WTC11 (cell line): ENCODE data around the gene EIF3A.
"Not testable (repeated sequence)": the region's sequence is repeated elsewhere in the genome, so short reads cannot be mapped to it uniquely, and the experiment has no call there.

Experiments
- FOXK1 ChIP-seq: sonication (generic); formaldehyde crosslinking; IDR thresholded peaks from 2 replicates; pipeline ENCODE4 v1.8.0; 2022; ENCODE audit warnings: mild to moderate bottlenecking, moderate library complexity, missing genetic modification reagents
- GABPB1 ChIP-seq: sonication (generic); formaldehyde crosslinking; IDR thresholded peaks from 2 replicates; pipeline ENCODE4 v1.8.1; 2023; ENCODE audit warnings: mild to moderate bottlenecking, missing genetic modification reagents
- JUN ChIP-seq: sonication (generic); formaldehyde crosslinking; IDR thresholded peaks from 2 replicates; pipeline ENCODE4 v1.8.0; 2023; ENCODE audit warnings: mild to moderate bottlenecking, missing genetic modification reagents
- ZNF263 ChIP-seq: sonication (generic); formaldehyde crosslinking; IDR thresholded peaks from 2 replicates; pipeline ENCODE4 v1.8.1; 2022; ENCODE audit warnings: low read depth, mild to moderate bottlenecking, moderate library complexity, missing genetic modification reagents
- ZNF416 ChIP-seq: fragments of 250-450 bp; sonication (Bioruptor Pico); IDR thresholded peaks from 2 replicates; pipeline ENCODE4 v1.9.0; 2021; ENCODE audit warnings: mild to moderate bottlenecking, inconsistent platforms
- TF ChIP-seq, protein P1 (sequence below): fragments of 200-600 bp; IDR thresholded peaks from 2 replicates; pipeline ENCODE4 v1.8.0; 2022; ENCODE audit warnings: antibody characterized with exemption
- TF ChIP-seq, protein P2 (sequence below): sonication (generic); formaldehyde crosslinking; IDR thresholded peaks from 2 replicates; pipeline ENCODE4 v1.8.0; 2022; ENCODE audit warnings: mild to moderate bottlenecking, missing genetic modification reagents
- TF ChIP-seq, protein P3 (sequence below): sonication (generic); formaldehyde crosslinking; IDR thresholded peaks from 2 replicates; pipeline ENCODE4 v1.8.1; 2022; ENCODE audit warnings: missing genetic modification reagents, borderline replicate concordance
- TF ChIP-seq, protein P4 (sequence below): sonication (generic); formaldehyde crosslinking; IDR thresholded peaks from 2 replicates; pipeline ENCODE4 v1.8.1; 2023; ENCODE audit warnings: mild to moderate bottlenecking, missing genetic modification reagents, moderate library complexity
- TF ChIP-seq, protein P5 (sequence below): sonication (generic); formaldehyde crosslinking; IDR thresholded peaks from 2 replicates; pipeline ENCODE4 v1.8.0; 2022; ENCODE audit warnings: mild to moderate bottlenecking, missing genetic modification reagents

DNA sequence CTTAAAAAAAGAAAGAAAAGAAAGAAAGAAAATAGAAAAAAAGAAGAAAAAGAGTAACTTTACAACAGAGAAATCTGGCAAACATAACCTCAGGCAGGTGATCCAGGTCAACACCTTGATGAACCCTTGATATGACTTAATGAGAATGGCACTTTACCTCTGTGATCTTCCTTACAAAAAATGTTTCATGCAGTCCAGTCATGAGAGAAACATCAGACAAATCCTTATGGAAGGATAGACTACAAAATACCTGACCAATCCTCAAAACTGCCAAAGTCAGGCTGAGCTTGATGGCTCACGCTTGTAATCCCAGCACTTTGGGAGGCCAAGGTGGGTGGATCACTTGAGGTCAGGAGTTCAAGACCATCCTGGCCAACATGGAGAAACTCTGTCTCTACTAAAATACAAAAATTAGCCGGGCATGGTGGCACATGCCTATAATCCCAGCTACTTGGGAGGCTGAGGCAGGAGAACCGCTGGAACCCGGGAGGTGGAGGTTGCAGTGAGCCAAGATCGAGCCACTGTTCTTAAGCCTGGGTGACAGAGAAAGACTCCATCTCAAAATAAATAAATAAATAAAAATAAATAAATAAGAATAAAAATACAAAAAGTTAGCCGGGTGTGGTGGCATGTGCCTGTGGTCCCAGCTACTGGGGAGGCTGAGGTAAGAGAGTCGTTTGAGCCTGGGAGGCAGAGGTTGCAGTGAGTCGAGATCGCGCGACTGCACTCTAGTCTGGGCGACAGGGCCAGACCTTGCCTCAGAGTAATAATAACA is 16.2 kb upstream of the EIF3A start:
- TF ChIP-seq GABPB1 (CRISPR knock-in tag); JUN; ZNF416 (CRISPR knock-in tag); ZNF263; FOXK1 (CRISPR knock-in tag): not testable (repeated sequence)
- TF ChIP-seq, protein P1, sequence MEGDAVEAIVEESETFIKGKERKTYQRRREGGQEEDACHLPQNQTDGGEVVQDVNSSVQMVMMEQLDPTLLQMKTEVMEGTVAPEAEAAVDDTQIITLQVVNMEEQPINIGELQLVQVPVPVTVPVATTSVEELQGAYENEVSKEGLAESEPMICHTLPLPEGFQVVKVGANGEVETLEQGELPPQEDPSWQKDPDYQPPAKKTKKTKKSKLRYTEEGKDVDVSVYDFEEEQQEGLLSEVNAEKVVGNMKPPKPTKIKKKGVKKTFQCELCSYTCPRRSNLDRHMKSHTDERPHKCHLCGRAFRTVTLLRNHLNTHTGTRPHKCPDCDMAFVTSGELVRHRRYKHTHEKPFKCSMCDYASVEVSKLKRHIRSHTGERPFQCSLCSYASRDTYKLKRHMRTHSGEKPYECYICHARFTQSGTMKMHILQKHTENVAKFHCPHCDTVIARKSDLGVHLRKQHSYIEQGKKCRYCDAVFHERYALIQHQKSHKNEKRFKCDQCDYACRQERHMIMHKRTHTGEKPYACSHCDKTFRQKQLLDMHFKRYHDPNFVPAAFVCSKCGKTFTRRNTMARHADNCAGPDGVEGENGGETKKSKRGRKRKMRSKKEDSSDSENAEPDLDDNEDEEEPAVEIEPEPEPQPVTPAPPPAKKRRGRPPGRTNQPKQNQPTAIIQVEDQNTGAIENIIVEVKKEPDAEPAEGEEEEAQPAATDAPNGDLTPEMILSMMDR, result not testable (repeated sequence)
- TF ChIP-seq, protein P2, sequence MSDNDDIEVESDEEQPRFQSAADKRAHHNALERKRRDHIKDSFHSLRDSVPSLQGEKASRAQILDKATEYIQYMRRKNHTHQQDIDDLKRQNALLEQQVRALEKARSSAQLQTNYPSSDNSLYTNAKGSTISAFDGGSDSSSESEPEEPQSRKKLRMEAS, result not testable (repeated sequence)
- TF ChIP-seq, protein P3, sequence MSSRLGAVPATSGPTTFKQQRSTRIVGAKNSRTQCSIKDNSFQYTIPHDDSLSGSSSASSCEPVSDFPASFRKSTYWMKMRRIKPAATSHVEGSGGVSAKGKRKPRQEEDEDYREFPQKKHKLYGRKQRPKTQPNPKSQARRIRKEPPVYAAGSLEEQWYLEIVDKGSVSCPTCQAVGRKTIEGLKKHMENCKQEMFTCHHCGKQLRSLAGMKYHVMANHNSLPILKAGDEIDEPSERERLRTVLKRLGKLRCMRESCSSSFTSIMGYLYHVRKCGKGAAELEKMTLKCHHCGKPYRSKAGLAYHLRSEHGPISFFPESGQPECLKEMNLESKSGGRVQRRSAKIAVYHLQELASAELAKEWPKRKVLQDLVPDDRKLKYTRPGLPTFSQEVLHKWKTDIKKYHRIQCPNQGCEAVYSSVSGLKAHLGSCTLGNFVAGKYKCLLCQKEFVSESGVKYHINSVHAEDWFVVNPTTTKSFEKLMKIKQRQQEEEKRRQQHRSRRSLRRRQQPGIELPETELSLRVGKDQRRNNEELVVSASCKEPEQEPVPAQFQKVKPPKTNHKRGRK, result not testable (repeated sequence)
- TF ChIP-seq, protein P4, sequence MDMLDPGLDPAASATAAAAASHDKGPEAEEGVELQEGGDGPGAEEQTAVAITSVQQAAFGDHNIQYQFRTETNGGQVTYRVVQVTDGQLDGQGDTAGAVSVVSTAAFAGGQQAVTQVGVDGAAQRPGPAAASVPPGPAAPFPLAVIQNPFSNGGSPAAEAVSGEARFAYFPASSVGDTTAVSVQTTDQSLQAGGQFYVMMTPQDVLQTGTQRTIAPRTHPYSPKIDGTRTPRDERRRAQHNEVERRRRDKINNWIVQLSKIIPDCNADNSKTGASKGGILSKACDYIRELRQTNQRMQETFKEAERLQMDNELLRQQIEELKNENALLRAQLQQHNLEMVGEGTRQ, result not testable (repeated sequence)
- TF ChIP-seq, protein P5, sequence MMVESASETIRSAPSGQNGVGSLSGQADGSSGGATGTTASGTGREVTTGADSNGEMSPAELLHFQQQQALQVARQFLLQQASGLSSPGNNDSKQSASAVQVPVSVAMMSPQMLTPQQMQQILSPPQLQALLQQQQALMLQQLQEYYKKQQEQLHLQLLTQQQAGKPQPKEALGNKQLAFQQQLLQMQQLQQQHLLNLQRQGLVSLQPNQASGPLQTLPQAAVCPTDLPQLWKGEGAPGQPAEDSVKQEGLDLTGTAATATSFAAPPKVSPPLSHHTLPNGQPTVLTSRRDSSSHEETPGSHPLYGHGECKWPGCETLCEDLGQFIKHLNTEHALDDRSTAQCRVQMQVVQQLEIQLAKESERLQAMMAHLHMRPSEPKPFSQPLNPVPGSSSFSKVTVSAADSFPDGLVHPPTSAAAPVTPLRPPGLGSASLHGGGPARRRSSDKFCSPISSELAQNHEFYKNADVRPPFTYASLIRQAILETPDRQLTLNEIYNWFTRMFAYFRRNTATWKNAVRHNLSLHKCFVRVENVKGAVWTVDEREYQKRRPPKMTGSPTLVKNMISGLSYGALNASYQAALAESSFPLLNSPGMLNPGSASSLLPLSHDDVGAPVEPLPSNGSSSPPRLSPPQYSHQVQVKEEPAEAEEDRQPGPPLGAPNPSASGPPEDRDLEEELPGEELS, result not testable (repeated sequence)
